Adrenal gland (tissue), 5 donors: ENCODE results near the gene HOXC9.

Experiments used
- POLR2A ChIP-seq, 2 donors: fragments of 450-650 bp; IDR thresholded peaks; one replicate each; pipeline ENCODE4 v1.6.1; 2017; ENCODE audit warnings: antibody characterized with exemption in 2 of 2, mild to moderate bottlenecking in 2 of 2, moderate library complexity in 1 of 2
- TF ChIP-seq, protein P1 (sequence below), 6 experiments: fragments of 450-650 bp in 4 of 6; fragments of 200-600 bp in 2 of 6; sonication (generic) in 1 of 6; IDR thresholded peaks; 1 replicate in 5 of 6; 2 replicates in 1 of 6; pipeline versions ENCODE4 v1.5.1 to v1.8.0; 2016 to 2021; ENCODE audit warnings: antibody characterized with exemption in 6 of 6, mild to moderate bottlenecking in 2 of 6, moderate library complexity in 1 of 6
- donor health status: DM: no; HTN: no; CAD: no.

DNA sequence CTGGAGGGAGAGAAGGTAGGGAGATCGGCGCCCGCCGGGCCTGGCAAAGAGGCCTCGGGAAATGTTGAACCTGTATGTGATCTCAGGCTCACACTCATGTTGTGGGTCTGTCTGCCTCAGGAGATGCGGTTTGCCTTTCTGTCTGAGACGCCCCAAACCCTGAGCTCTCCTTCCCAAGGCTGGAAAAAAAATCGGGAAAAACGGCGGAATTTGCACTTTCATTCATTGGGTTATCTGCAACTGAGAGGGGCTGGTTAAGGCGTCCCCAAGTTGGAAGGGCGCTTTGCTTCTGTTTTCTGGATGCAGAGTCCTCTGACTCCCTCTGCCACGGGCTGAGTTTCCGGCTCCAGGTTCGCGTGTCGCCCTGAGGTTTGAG is 5.0 kb upstream of the HOXC9 start:
- TF ChIP-seq POLR2A (IDR thresholded peaks at IDR 0.05) = no peak
- TF ChIP-seq, protein P1, sequence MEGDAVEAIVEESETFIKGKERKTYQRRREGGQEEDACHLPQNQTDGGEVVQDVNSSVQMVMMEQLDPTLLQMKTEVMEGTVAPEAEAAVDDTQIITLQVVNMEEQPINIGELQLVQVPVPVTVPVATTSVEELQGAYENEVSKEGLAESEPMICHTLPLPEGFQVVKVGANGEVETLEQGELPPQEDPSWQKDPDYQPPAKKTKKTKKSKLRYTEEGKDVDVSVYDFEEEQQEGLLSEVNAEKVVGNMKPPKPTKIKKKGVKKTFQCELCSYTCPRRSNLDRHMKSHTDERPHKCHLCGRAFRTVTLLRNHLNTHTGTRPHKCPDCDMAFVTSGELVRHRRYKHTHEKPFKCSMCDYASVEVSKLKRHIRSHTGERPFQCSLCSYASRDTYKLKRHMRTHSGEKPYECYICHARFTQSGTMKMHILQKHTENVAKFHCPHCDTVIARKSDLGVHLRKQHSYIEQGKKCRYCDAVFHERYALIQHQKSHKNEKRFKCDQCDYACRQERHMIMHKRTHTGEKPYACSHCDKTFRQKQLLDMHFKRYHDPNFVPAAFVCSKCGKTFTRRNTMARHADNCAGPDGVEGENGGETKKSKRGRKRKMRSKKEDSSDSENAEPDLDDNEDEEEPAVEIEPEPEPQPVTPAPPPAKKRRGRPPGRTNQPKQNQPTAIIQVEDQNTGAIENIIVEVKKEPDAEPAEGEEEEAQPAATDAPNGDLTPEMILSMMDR (IDR thresholded peaks at IDR 0.05) = no peak
